Ishikawa (cell line): ENCODE results near the gene ZBTB22.

Experiments used
- CEBPB ChIP-seq: IDR thresholded peaks from 2 replicates; pipeline ENCODE4 v1.6.1; 2012
- CREB1 ChIP-seq: IDR thresholded peaks from 2 replicates; pipeline ENCODE4 v1.6.1; 2012; ENCODE audit warnings: low read depth
- EGR1 ChIP-seq: IDR thresholded peaks from 2 replicates; pipeline ENCODE4 v1.6.1; 2012
- EP300 ChIP-seq: IDR thresholded peaks from 2 replicates; pipeline ENCODE4 v1.6.1; 2012; ENCODE audit warnings: borderline replicate concordance
- FOXM1 ChIP-seq: IDR thresholded peaks from 2 replicates; pipeline ENCODE4 v1.6.1; 2012; ENCODE audit warnings: low read depth, borderline replicate concordance
- MAX ChIP-seq: IDR thresholded peaks from 2 replicates; pipeline ENCODE4 v1.6.1; 2012
- NFIC ChIP-seq: IDR thresholded peaks from 2 replicates; pipeline ENCODE4 v1.6.1; 2012
- RAD21 ChIP-seq: IDR thresholded peaks from 2 replicates; pipeline ENCODE4 v1.6.1; 2012; ENCODE audit warnings: low read depth
- TAF1 ChIP-seq: IDR thresholded peaks from 2 replicates; pipeline ENCODE4 v1.6.1; 2012; ENCODE audit warnings: low read depth, mild to moderate bottlenecking
- TCF12 ChIP-seq: IDR thresholded peaks from 2 replicates; pipeline ENCODE4 v1.6.1; 2012; ENCODE audit warnings: low read depth
- TEAD4 ChIP-seq: IDR thresholded peaks from 2 replicates; pipeline ENCODE4 v1.6.1; 2012
- USF1 ChIP-seq: IDR thresholded peaks from 2 replicates; pipeline ENCODE4 v1.6.1; 2012
- YY1 ChIP-seq: IDR thresholded peaks from 2 replicates; pipeline ENCODE4 v1.6.1; 2012; ENCODE audit warnings: low read depth
- ZBTB7A ChIP-seq: IDR thresholded peaks from 2 replicates; pipeline ENCODE4 v1.6.1; 2012; ENCODE audit warnings: low read depth
- TF ChIP-seq, protein P1 (sequence below): IDR thresholded peaks from 2 replicates; pipeline ENCODE4 v1.6.1; 2012; ENCODE audit warnings: low read depth, mild to moderate bottlenecking

The ZBTB22 gene

GRCh38 chr6:33356295-33356694 lies 38.8 kb upstream of the ZBTB22 start:
- TF ChIP-seq TCF12 (no peak), EGR1 (no peak), EP300 (no peak), YY1 (no peak), NFIC (no peak), TAF1 (no peak), TEAD4 (no peak), USF1 (no peak), CREB1 (no peak), CEBPB (no peak), MAX (no peak), FOXM1 (no peak)
- TF ChIP-seq, protein P1, sequence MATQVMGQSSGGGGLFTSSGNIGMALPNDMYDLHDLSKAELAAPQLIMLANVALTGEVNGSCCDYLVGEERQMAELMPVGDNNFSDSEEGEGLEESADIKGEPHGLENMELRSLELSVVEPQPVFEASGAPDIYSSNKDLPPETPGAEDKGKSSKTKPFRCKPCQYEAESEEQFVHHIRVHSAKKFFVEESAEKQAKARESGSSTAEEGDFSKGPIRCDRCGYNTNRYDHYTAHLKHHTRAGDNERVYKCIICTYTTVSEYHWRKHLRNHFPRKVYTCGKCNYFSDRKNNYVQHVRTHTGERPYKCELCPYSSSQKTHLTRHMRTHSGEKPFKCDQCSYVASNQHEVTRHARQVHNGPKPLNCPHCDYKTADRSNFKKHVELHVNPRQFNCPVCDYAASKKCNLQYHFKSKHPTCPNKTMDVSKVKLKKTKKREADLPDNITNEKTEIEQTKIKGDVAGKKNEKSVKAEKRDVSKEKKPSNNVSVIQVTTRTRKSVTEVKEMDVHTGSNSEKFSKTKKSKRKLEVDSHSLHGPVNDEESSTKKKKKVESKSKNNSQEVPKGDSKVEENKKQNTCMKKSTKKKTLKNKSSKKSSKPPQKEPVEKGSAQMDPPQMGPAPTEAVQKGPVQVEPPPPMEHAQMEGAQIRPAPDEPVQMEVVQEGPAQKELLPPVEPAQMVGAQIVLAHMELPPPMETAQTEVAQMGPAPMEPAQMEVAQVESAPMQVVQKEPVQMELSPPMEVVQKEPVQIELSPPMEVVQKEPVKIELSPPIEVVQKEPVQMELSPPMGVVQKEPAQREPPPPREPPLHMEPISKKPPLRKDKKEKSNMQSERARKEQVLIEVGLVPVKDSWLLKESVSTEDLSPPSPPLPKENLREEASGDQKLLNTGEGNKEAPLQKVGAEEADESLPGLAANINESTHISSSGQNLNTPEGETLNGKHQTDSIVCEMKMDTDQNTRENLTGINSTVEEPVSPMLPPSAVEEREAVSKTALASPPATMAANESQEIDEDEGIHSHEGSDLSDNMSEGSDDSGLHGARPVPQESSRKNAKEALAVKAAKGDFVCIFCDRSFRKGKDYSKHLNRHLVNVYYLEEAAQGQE = no peak

DNA sequence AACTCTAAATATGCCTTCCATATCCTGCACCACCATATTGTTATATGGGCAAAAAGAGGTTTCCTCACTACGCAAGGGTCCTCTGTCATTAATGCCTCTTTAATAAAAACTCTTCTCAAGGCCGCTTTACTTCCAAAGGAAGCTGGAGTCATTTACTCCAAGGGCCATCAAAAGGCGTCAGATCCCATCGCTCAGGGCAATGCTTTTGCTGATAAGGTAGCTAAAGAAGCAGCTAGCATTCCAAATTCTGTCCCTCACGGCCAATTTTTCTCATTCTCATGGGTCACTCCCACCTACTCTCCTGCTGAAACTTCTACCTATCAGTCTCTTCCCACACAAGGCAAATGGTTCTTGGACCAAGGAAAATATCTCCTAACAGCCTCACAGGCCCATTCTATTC lies 30.3 kb upstream of the ZBTB22 start:
- TF ChIP-seq EGR1 = no peak
- no peak for TF ChIP-seq CREB1
- no peak for TF ChIP-seq TCF12
- no peak for TF ChIP-seq ZBTB7A
- TF ChIP-seq TEAD4 = no peak
- TF ChIP-seq, protein P1 = no peak
- TF ChIP-seq USF1 = no peak
- no peak for TF ChIP-seq NFIC
- no peak for TF ChIP-seq FOXM1
- no peak for TF ChIP-seq MAX
- TF ChIP-seq EP300 = no peak

DNA sequence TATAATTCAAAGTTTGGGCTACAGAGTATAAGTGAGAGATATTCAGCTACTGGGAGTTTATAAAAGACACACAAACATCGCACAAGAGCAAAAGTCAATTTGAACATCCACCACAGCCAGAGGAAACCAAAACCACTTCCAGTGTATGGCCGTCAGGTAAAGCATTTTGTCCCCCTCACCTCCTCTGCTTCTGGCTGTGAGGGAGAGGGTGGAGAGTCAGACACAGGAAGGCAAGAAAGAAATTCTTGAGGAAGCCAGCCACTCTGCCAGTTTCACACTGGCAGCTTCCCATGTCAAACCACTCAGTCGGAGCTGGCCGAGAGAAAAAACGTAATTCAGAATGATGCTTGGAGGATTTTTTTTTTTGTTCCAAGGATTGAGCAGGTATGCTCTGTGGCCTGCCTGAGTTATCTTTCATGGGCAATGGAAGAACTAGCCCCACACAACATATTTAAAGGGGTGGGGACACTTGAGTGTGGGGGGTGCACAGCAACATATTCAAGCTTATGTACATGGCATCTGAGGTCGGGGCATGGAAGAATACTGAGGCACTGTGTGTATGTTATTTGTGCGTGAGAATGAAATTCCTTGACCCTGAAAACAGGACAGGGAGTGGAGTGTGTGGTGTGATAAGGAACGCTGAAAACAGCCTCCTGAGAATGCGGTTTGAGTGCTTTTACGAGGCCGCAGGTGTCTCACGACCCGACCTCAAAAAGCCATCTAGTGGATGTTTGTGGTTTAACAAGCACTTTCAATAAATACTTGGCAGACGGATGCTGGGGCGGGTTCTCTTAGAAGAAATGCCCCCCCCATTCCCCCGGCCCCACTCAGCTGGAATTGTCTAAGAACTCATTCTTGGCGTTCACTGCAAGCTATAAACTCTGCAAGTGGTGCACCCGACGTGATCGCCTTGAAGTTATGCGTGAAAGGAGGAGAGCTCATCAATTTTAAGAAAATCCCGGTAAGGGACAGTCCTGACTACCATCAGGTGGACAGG lies 27.5 kb upstream of the ZBTB22 start:
- TF ChIP-seq CREB1 (no peak), MAX (no peak), CEBPB (no peak), EP300 (no peak), TAF1 (no peak), ZBTB7A (no peak), YY1 (no peak), TCF12 (0 out of 2 replicates have a peak, but pooled peaks have one; percentile 22), RAD21 (peak; percentile 60), TEAD4 (peak; percentile 58; the same call in 1 of the 2 replicates), EGR1 (no peak), NFIC (peak; percentile 58), USF1 (no peak), FOXM1 (no peak)
- TF ChIP-seq, protein P1 = no peak
